LoVo (cell line): ENCODE measurements around the gene GNB4.

ENCODE experiments used
- DNase-seq: peaks from one replicate; pipeline ENCODE4 v3.0.0-alpha.2; 2016; ENCODE audit warnings: low spot score

The GNB4 gene

DNA sequence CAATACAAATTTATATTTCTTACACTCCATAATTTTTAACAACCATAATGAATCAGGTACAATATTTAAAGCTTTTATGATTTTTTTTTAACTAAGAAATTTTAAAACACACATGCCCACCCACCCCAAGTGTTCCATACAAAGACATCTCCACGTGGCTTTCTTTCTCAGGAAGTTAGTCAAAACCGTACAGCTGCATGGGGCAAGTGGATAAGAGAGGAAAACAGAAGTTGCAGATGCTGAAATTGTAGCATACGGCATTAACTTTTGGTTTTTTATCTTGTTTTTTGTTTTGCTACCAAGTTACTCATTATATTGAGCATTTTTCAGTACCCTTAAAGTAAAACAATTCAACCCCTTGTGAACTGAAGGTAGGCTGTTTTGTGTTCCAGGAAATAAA is 14.8 kb downstream of the GNB4 start:
- DNase-seq: no peak

DNA sequence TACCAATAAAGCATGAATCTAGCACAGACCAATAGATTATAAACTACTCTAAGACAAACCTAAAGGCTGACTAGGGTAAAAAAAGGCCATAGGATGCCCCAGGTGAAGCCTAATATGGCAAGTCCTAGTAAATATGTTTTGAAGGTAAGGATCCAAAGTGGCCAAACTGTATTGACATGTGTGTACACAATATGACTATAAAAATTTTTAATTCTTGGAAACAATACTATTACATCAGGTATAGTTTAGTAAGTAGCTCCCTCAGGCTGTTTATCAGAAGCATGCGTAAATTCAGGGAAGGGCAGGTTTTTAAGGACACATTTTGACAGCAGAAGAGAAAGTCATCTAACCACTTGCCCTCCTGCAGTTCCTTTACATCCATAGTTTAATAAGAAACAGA is 18.8 kb downstream of the GNB4 start:
- DNase-seq: no peak

DNA sequence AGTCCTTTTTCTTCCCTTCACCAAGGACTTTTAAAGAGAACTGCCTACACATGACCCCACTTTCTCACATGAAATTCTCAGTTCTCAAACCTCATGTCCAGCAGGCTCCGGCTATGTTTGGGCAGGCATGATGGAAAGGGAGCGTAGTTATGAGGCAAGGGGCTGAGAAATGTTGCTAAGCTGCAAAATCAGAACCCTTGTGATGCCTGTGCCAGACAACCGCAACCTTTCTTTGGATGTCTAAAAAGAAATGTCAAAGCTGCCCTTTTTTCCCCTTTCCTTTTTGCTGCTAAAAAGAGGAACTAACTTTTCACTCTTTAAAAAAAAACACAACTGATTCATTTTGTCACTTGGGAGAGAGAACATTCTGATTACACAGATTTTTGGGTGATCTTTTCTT is 19.2 kb downstream of the GNB4 start:
- DNase-seq: no peak

DNA sequence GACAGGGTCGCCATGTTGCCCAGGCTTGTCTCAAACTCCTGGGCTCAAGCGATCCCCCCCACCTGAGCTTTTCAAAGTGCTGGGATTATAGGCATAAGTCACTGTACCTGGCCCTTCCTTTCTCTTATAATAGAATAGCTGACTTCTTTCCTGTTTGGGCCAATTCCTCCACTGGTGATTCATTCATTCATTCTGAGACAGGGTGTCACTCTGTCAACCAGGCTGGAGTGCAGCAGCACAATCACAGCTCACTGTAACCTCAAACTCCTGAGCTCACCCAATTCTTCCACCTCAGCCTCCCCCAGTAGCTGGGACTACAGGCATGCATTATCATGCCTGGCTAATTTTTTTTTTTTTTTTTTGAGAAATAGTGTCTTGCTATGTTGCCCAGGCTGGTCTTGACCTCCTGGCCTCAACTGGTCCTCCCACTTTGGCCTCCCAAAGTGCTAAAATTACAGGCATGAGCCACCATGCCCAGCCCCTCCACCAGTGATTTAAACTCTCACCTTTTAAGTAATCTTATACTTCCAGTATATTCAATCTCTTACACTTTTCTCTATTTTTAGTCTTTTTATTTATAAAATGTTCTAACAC is 20.9 kb downstream of the GNB4 start:
- DNase-seq: no peak

DNA sequence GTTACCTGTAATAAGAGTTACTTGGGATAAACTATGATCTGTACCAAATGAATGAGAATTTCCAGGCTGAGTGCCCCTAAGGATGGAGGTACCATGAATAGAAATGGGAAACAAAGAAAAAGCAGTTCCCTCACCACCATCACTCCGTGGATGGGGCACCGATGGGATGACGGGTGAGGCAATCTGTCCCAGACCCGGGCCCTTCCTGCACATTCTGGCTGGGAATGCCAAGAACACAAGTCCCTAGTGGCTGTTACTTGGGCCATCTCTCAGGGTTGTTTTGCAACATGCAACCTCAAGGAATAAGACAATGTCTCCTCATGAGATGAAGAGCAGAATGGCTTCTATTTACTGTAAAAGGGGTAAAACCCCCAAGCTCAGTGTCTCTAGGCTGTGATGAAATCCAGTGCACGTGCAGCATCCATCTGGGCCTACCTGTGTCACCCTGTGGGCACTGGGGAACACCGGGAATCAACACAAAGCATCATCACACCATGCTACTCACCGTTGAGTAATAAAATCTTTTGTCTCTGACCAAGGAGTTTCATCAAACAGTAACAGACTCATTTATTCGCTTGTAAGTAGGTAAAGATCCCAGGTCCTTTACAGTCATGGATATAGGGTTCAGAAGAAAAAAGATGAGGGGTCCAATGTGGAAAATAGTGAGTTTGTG is 22.3 kb downstream of the GNB4 start:
- DNase-seq: no peak

DNA sequence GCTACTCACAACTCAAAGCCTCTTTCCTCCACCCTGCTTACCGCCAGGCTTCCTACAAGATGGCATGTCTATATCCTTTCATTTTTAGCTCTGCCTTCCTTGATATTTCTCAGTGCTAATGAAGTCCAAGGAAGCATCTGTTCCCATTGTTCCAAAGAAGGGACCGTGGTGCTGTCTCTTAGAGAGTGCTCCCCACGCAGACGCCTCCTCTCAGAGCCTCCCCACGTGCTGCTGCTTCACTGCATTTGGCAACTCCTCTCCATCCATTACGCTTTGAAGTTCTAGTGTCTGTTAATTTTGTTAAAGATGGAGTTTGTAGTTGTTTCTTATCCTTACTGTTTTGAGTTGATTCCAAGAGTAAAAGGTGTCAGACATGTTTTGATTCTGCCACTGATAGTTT is 26.2 kb downstream of the GNB4 start:
- no peak for DNase-seq

DNA sequence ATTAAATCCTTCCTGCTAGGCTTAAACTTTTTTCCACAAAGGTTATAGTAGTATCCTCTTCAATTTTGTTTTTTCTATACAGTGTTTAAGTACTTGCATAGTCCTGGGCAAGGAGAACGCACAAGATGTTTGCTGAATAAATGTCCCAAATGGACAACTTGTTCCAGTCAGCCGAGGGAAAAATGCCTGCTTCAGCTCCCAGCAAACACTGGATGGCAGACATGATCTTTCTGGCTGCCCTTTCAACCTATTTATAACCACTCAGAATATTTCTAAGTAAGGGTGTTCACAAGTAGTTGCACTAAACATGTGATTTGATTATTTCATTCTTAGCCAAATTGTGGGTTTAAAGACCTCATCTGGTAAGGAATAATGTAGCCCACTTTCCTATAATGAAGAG is 29.8 kb downstream of the GNB4 start:
- no peak for DNase-seq

DNA sequence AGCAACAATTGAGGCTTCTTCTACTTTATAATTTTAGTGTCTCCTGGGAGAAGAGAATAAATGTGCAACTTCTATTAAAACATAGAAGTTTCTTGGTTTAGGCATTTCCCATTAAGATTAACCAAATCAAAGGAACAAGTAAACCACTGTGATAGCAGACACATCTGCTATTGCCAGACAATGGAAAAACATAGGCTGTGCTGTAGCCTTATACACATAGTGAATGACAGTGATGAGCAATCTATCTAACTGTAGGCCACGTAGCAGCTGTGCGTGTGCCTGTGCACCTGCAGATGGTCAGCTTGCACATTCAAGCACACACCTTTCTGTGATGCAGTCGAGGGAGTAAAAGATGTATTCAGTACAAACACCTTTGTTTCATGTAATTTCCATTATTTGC is 32.7 kb downstream of the GNB4 start:
- no peak for DNase-seq

DNA sequence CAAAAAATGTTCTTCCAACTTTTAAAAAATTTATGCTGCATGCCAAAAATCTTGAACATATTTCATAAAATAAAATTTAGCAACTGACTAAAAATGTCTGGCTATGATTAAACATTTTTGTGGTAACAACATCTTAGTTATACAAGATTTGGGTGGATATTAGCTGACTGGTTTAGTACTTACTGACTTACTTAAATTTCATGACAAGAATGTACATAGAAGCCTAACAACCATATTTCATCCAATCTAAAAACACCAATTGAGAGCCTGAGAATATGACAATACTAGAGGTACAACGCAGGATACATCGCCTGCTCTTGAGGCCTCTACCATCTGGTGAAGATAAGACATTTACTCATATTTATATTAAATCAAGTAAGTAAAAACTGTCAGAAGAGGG is 34.6 kb downstream of the GNB4 start:
- DNase-seq: no peak

DNA sequence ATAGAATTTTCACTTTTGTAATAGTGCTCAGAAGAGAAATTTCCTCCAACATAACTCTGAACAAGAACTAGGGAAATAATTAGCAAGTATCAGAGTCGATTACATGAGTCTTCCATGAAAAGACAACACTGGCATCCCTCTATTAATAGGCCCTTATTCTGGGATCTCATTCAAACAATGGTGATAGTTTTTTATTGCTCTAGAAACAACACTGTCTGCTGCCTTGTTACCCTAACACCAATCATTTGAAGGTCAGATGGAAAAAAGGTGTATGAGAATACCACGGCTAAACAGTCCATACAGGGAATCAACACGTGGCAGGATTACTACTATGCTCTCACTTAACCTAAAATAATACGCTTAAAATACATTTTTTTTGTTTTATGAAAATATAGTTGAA is 35.9 kb downstream of the GNB4 start:
- no peak for DNase-seq

DNA sequence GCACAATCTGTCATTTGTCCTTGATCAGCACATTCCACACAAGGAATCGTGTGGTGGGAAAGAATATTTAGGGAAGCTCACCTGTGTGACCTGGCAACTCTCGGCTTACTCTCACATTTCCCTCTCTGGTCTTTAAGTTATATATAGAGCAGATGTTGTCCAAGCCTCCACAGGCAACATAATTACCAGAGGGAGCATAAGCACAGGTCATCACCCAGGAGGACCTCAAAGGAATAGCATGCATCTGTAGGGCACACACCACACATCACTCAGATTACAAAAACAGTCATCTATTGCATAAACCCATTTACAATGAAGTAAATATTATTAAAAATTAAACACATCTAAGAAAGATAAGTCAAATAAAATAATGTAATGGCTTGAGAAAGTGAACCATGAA is 36.5 kb downstream of the GNB4 start:
- no peak for DNase-seq

DNA sequence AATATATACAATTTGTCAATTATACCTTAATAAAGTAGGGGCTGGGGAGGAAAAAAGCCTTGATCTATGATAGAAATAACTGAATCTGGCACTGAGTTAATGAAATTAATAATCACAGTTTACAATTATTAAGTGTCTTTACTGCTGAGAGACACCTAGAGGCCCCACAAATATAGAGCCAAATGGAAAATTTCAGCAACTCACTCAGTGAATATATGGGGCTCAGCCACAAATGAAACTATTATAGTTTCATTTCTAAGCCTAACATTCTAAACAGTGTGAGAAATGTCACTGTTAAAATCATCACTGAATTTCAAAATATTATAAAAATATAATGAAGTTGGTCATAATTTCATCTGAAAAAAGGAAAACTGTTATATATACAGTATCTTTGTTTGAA is 40.3 kb downstream of the GNB4 start:
- DNase-seq: no peak

DNA sequence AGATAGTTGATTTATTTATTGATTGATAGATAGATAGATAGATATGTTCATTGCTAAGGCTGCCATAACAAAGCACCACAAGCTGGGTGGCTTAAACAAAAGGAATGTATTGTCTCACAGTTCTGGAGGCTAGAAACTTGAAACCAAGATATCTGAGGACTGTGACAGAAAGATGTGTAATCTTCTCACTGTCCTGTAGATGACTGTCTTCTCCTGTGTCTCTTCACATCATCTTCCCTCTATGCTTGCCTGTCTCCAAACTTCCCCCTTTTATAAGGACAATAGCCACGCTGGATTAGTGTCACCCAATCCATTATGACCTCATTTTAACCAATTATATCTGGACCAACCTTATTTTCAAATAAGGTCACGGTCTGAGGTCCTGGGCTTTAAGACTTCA is 40.9 kb downstream of the GNB4 start:
- DNase-seq: no peak

DNA sequence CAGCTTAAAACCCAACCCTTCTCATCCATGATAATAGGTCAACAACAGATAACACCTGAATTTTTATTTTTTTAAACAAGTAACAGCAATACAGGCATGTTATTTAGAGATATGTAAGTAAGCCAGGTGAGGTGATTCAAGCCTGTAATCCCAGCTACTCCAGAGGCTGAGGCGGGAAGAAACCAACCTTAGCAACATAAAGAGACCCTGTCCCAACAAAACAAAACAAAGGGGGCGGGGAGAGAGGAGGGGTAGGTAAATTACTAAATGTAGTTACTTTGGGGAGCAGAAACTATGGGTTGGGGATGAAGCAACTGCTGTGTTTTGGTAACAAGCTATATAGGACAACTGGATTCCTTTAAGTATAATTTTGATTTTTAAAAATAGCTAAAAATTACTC is 47.0 kb downstream of the GNB4 start:
- no peak for DNase-seq

DNA sequence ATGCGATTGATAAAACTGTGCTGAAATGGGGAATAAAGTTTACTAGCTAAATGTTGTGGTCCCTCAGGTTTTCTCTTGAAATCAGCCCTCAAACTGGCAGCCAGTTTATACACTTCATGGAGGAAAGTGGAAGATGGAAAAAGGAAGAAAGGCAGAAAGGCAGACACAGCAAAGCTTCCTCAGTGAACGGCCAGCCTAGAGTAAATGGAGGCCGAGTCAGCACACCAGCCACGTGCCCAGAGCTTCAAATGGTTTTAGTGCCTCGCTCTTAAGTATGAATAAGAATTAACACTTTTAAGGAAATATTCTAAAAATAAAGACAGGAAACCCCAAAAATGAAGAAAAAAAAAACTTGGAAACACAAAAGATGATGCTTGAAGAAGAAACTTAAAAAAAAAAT is 48.3 kb downstream of the GNB4 start:
- no peak for DNase-seq

DNA sequence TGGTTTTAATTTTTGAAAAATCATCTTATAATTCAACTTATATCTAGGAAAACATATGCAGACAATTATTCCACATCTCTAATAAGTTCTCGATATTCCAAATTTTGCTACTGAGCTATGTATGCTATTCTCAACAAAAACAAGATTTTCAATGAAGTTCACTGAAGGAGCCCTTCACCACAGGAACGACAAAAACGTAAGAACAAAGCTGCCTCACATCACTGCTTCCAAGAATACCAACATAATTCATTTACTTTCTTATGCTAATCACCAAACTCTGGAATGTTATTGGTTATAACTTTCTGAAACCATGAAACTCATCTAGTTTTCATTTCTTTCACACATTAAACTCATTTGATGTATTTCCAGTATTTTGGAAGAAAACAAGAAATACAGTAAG is 49.7 kb downstream of the GNB4 start:
- no peak for DNase-seq

DNA sequence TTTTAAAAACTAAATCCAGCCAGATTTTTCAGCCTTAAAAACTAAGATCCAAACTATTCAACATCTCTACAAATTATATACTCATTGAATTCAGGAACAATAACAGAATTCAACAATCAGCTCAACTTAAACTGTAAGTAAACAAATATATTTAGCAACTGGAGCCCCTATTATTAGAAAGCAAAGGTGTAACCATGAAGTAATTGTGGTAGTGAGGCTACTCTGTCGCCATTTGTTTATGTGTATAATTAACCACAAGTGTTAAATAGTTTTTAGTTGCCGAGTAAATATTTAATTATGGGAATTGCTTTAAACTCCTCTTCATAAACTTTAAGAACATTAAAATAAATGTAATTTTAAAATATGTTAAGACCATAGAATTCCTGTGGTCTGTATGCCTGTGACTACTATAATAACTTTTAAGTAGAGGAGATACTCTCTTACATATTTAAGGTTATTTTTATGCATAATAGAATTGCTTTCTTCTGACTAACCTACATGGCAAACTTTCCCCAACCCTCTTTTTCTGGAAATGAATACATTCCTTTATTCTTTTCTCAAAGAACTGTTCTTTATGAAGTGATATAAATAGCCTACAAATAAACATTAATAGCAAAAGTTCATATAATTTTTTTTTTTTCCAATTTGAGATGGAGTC is 52.6 kb downstream of the GNB4 start:
- no peak for DNase-seq

DNA sequence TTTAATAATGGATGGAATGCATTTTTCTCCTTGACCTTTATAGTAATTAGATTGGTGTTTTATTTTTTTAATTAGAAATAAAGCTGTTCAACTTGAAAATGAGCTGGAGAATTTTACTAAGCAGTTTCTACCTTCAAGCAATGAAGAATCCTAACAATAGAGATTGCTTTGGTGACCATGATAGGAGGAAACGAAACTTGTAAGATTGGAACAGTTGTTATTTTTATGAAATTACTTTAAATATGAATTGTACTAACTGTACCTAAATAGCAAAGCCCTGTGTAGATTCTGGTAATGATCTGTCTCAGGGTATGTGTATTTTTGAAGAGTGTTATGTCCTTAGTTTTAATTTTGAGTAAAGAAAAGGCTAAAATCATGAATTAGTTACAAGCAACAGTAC is 59.4 kb downstream of the GNB4 start:
- DNase-seq: no peak

DNA sequence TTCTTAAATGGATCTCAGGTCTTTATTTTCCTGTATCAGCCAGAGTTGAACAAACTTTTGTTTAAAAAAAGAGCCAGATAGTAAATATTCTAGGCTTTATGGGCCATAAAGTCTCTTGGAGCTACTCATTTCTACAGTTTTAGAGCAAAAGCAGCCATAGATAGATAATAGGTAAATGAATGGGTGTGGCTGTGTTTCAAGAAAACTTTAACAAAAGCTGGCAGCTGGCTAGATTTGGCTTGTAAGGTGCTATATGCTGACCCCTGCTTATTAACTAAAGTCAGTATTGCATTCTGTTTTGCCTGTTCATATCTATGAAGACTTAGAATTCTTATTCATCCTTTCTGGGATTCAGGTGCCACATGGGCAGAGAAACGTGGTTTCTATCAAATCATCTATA is 74.8 kb downstream of the GNB4 start:
- no peak for DNase-seq

DNA sequence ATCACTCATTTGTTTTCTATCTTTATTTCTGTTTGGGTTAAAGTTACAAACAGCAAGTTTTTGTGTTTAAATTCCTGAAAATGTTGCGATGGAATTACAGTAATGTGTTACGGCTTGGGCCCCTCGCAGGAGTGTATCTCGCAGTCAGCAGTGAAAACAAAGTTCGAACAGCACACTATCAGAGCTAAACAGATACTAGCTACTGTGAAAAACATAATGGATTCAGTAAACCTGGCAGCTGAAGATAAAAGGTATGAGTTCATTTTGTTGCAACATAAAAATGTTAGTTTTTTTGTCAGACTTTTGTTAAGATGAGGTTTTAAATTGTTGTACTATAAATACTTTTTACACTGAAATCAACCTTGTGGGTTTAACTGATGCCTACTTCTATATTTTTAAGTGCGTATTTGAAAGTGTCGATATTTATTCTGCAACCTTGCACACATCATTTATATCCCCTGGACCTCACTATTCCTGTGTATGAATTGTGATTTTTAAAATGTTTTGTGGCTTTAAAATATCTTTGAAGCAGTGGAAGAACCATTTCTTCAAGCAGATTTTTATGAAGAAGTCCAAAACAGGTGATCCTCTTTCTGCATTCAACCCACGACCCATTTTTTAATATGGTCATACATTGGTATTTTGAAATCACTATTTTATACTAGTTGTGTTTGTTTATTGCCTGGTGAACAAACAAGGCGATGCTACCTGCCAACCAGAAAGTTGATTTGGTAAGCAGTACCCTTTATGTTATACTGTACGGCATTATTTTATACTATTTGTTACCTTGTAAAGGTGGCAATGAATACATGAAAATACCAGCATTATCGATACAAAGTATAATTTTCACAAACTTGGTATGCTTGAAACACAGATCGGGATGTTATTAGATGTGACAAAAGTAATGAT is 75.9 kb downstream of the GNB4 start:
- no peak for DNase-seq

DNA sequence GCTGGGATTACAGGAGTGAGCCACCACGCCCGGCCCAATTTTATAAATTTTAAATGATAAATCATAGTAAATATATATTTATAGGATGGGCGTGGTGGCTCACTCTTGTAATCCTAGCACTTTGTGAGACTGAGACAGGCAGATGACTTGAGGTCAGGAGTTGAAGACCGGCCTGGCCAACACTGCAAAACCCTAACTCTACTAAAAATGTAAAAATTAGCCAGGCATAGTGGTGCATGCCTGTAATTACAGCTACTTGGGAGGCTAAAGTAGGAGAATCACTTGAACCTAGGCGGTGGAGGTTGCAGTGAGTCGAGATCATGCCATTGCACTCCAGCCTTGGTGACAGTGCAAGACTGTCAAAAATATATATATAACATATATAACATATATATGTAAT is 77.3 kb downstream of the GNB4 start:
- no peak for DNase-seq

DNA sequence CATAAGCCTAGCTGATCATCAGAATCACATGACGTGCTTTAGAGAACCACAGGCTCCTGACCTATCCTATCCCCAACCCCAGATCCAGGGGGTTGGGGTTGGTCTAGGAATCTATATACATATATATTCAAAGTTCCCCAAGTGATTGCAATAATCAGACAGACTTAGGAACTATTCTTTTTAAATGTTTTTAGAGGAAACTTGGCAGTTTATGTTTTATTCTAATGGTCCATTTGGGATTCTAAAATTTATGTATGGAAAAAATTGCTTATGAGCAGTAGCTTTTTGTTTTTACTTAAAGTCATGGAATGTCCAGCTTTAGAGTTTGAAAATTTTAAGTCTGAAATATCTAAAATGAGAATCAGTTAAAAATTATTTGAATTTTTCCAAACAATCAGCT is 81.6 kb downstream of the GNB4 start:
- DNase-seq: no peak

DNA sequence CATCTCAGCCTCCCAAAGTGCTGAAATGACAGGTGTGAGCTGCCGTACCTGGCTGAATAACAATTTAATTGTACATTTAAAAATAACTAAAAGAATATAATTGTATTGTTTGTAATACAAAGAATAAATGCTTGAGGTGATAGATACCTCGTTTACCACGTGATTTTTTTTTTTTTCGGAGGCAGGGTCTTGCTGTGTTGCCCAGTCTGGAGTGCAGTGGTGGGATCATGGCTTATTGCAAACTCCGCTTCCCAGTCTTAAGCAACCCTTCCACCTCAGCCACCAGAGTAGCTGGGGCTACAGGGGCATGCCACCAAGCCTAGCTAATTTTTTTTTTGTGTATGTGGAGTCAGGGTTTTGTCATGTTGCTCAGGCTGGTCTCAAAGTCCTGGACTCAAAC is 87.9 kb downstream of the GNB4 start:
- DNase-seq: no peak
